Measurements from ENCODE around the gene MSLN. TPM values are rescaled to one million over a fixed set of nuclear protein-coding genes. Genes with fewer than 3 reads are reported as not detected.
A peak's percentile ranks its signal among the peaks of the same experiment; 100 is the strongest.

The MSLN gene
- total and polyA plus RNA-seq, 9 of the 15 experiments (the other 6 are each of a cell fraction or from before 2014, with no cell fraction given): not detected

GRCh38 chr16:711548-712320, 48.8 kb upstream of the MSLN start (continued):
- no peak for TF ChIP-seq ZNF318 (IDR thresholded peaks at IDR 0.05; ENCODE audit: borderline replicate concordance in 1 of 2, low read depth in 1 of 2)
- peak; percentile 79 for TF ChIP-seq DEAF1 (CRISPR knock-in tag; IDR thresholded peaks at IDR 0.05)
- TF ChIP-seq ZSCAN29 (IDR thresholded peaks at IDR 0.05): no peak
- no peak for TF ChIP-seq HDGF (IDR thresholded peaks at IDR 0.05)
- TF ChIP-seq HMGXB4 (CRISPR knock-in tag; IDR thresholded peaks at IDR 0.05): 0 out of 2 replicates have a peak, but pooled peaks have one; percentile 39
- 0 out of 2 replicates have a peak, but pooled peaks have one; percentile 73 for TF ChIP-seq XRCC5 (IDR thresholded peaks at IDR 0.05; ENCODE audit: low read depth, low read length)
- no peak for TF ChIP-seq NFXL1 (CRISPR knock-in tag; IDR thresholded peaks at IDR 0.05)
